ENCODE measurements around the gene KCND2. TPM values are rescaled to one million over a fixed set of nuclear protein-coding genes. Genes with fewer than 3 reads are reported as not detected.
"Not testable (repeated sequence)": the region's sequence is repeated elsewhere in the genome, so short reads cannot be mapped to it uniquely, and the experiment has no call there.

The KCND2 gene
- total RNA-seq, 1 donor from 2014 or later = 0.61 TPM

GRCh38 chr7:120680985-120681384 lies 408.0 kb downstream of the KCND2 start:
- peaks cover 7% of the 10 kb centered on the region for H3K4me1 Mint-ChIP-seq
- no peaks in the 10 kb centered on the region for H3K27me3 Mint-ChIP-seq (ENCODE audit: low read depth)
- no peaks in the 10 kb centered on the region for H3K36me3 Mint-ChIP-seq (ENCODE audit: low read depth)
- TF ChIP-seq, protein P1, sequence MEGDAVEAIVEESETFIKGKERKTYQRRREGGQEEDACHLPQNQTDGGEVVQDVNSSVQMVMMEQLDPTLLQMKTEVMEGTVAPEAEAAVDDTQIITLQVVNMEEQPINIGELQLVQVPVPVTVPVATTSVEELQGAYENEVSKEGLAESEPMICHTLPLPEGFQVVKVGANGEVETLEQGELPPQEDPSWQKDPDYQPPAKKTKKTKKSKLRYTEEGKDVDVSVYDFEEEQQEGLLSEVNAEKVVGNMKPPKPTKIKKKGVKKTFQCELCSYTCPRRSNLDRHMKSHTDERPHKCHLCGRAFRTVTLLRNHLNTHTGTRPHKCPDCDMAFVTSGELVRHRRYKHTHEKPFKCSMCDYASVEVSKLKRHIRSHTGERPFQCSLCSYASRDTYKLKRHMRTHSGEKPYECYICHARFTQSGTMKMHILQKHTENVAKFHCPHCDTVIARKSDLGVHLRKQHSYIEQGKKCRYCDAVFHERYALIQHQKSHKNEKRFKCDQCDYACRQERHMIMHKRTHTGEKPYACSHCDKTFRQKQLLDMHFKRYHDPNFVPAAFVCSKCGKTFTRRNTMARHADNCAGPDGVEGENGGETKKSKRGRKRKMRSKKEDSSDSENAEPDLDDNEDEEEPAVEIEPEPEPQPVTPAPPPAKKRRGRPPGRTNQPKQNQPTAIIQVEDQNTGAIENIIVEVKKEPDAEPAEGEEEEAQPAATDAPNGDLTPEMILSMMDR (conservative IDR thresholded peaks at IDR 0.05) = no peak
- peak overlapping the region; percentile 31 for H3K27ac Mint-ChIP-seq (ENCODE audit: unreplicated experiment)
- H3K4me3 Mint-ChIP-seq = no peak overlapping the region
- no peaks in the 10 kb centered on the region for H3K9me3 Mint-ChIP-seq
- no peak for DNase-seq (ENCODE audit: low read depth, low spot score)

DNA sequence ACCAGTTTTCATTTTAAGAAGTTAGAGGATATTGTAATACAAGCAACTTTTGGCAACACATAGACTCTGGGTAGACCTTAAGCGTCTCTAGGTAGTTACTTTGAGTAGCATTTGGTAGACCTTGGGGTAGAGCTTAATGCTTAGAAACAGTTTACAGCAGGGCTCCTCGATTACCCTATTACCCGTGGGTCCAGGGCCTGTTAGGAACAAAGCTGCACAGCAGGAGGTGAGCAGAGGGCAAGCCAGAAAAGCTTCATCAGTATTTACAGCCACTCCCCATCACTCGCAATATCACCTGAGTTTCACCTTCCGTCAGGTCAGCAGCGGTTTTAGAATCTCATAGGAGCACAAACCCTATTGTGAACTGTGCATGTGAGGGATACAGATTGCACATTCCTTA lies 411.5 kb downstream of the KCND2 start:
- H3K9me3 Mint-ChIP-seq = no peaks in the 10 kb centered on the region
- no peak for DNase-seq (ENCODE audit: low read depth, low spot score)
- no peak overlapping the region for H3K27ac Mint-ChIP-seq (ENCODE audit: unreplicated experiment)
- H3K4me3 Mint-ChIP-seq = no peak overlapping the region
- TF ChIP-seq, protein P1 (conservative IDR thresholded peaks at IDR 0.05) = no peak
- H3K27me3 Mint-ChIP-seq (ENCODE audit: low read depth) = no peaks in the 10 kb centered on the region
- peaks cover 18% of the 10 kb centered on the region for H3K4me1 Mint-ChIP-seq
- no peaks in the 10 kb centered on the region for H3K36me3 Mint-ChIP-seq (ENCODE audit: low read depth)

GRCh38 chr7:120691915-120692314 lies 418.9 kb downstream of the KCND2 start:
- H3K27ac Mint-ChIP-seq (ENCODE audit: unreplicated experiment) = no peak overlapping the region
- TF ChIP-seq, protein P1 (conservative IDR thresholded peaks at IDR 0.05) = no peak
- no peaks in the 10 kb centered on the region for H3K27me3 Mint-ChIP-seq (ENCODE audit: low read depth)
- no peak overlapping the region for H3K4me3 Mint-ChIP-seq
- peaks cover 3% of the 10 kb centered on the region for H3K36me3 Mint-ChIP-seq (ENCODE audit: low read depth)
- DNase-seq (ENCODE audit: low read depth, low spot score) = no peak
- H3K4me1 Mint-ChIP-seq = peaks cover 12% of the 10 kb centered on the region
- H3K9me3 Mint-ChIP-seq = peaks cover 3% of the 10 kb centered on the region

- TF ChIP-seq, protein P1 (conservative IDR thresholded peaks at IDR 0.05) = no peak
- no peak for DNase-seq (ENCODE audit: low read depth, low spot score)
- Mint-ChIP-seq H3K4me1 (no peaks in the 10 kb centered on the region), H3K27ac (ENCODE audit: unreplicated experiment) (no peak overlapping the region), H3K27me3 (ENCODE audit: low read depth) (no peaks in the 10 kb centered on the region), H3K36me3 (ENCODE audit: low read depth) (peaks cover 3% of the 10 kb centered on the region), H3K9me3 (peaks cover 5% of the 10 kb centered on the region), H3K4me3 (no peak overlapping the region)
These were observed 422.9 kb downstream of the KCND2 start for GRCh38 chr7:120695848-120696247.

DNA sequence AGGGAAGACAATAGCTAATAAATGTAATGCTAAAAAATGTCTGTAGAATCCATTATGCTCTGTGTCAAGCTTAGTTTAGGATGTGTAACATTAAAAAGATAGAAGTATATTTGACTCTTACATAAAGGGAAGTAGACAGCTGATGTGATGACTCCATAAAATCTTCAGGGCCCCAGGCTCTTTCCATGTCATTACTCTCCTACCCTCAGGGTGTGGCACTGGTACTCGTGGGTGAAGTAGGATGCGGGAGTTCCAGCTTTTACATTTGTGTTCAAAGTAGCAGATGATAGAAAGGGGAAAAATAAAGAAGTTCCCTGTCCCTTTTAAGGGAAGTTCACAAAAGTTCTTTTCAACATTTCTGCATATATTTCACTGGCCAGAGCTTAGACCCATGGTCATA lies 427.8 kb downstream of the KCND2 start:
- TF ChIP-seq, protein P1 (conservative IDR thresholded peaks at IDR 0.05) = no peak
- Mint-ChIP-seq H3K27ac (ENCODE audit: unreplicated experiment) (no peak overlapping the region), H3K4me1 (no peaks in the 10 kb centered on the region), H3K27me3 (ENCODE audit: low read depth) (no peaks in the 10 kb centered on the region), H3K4me3 (no peak overlapping the region), H3K9me3 (peaks cover 11% of the 10 kb centered on the region), H3K36me3 (ENCODE audit: low read depth) (peaks cover 3% of the 10 kb centered on the region)
- DNase-seq (ENCODE audit: low read depth, low spot score) = no peak

GRCh38 chr7:120702408-120702807 lies 429.4 kb downstream of the KCND2 start:
- not testable (repeated sequence) for H3K27ac Mint-ChIP-seq (ENCODE audit: unreplicated experiment); H3K4me1 Mint-ChIP-seq; DNase-seq (ENCODE audit: low read depth, low spot score); H3K9me3 Mint-ChIP-seq; H3K4me3 Mint-ChIP-seq; H3K27me3 Mint-ChIP-seq (ENCODE audit: low read depth); H3K36me3 Mint-ChIP-seq (ENCODE audit: low read depth)

Measured in neural crest cell (in vitro differentiated cells).